Activated CD8-positive, alpha-beta memory T cell treated with anti-CD3 and anti-CD28 coated beads, Interleukin-2, amount 50 U/mL, for 1 hour (primary cell): ENCODE results near the gene PRTG.
A peak's percentile ranks its signal among the peaks of the same experiment; 100 is the strongest.
"Not testable (repeated sequence)": the region's sequence is repeated elsewhere in the genome, so short reads cannot be mapped to it uniquely, and the experiment has no call there.

Experiments used
- DNase-seq: peaks from one replicate; pipeline ENCODE4 v3.0.0-alpha.2; 2020; ENCODE audit errors: extremely low read depth

The PRTG gene

GRCh38 chr15:55630858-55631257 lies 112.1 kb downstream of the PRTG start:
- no peak for DNase-seq

GRCh38 chr15:55628369-55628730 lies 114.6 kb downstream of the PRTG start:
- DNase-seq, result no peak

- no peak for DNase-seq
These were observed 115.1 kb downstream of the PRTG start for GRCh38 chr15:55627730-55628368.

- no peak for DNase-seq
These were observed 123.2 kb downstream of the PRTG start for GRCh38 chr15:55619783-55620182.

- no peak for DNase-seq
These were observed 124.6 kb downstream of the PRTG start for GRCh38 chr15:55618387-55618786.

- no peak for DNase-seq
These were observed 127.5 kb downstream of the PRTG start for GRCh38 chr15:55615445-55615844.

GRCh38 chr15:55613727-55614126 lies 129.2 kb downstream of the PRTG start:
- no peak for DNase-seq

- DNase-seq, result no peak
These were observed 136.7 kb downstream of the PRTG start for GRCh38 chr15:55606214-55606613.

GRCh38 chr15:55601374-55601773 lies 141.6 kb downstream of the PRTG start:
- no peak for DNase-seq

GRCh38 chr15:55599439-55599838 lies 143.5 kb downstream of the PRTG start:
- no peak for DNase-seq

- not testable (repeated sequence) for DNase-seq
These were observed 149.9 kb downstream of the PRTG start for GRCh38 chr15:55593019-55593418.

GRCh38 chr15:55590788-55591187 lies 152.2 kb downstream of the PRTG start:
- no peak for DNase-seq

GRCh38 chr15:55589287-55589686 lies 153.7 kb downstream of the PRTG start:
- DNase-seq, result no peak

GRCh38 chr15:55588815-55589115 lies 154.2 kb downstream of the PRTG start:
- DNase-seq, result no peak

GRCh38 chr15:55588070-55588814 lies 154.7 kb downstream of the PRTG start, which contains the start of gene PYGO1:
TSS of gene PYGO1 (minus strand) at chr15:55588345. CDS start at chr15:55587883, 462 bp downstream.
- peak; percentile 3 for DNase-seq

GRCh38 chr15:55587321-55588069 lies 155.5 kb downstream of the PRTG start:
- DNase-seq, result no peak

- no peak for DNase-seq
These were observed 156.1 kb downstream of the PRTG start for GRCh38 chr15:55586808-55587207.

GRCh38 chr15:55576943-55577342 lies 166.0 kb downstream of the PRTG start:
- DNase-seq, result no peak

GRCh38 chr15:55574096-55574495 lies 168.9 kb downstream of the PRTG start:
- no peak for DNase-seq

GRCh38 chr15:55573224-55573623 lies 169.7 kb downstream of the PRTG start:
- no peak for DNase-seq

- DNase-seq, result no peak
These were observed 178.4 kb downstream of the PRTG start for GRCh38 chr15:55564347-55565145.

- no peak for DNase-seq
These were observed 180.4 kb downstream of the PRTG start for GRCh38 chr15:55562601-55563000.
